H1 (cell line): ENCODE results near the gene ITGAE. TPM values are rescaled to one million over a fixed set of nuclear protein-coding genes. Genes with fewer than 3 reads are reported as not detected.

ENCODE experiments used
- CTCF ChIA-PET: fragments of 300-600 bp; sonication (Branson Sonifier 250); formaldehyde crosslinking; loops from one replicate; lab custom pipeline; 2021; ENCODE audit not compliant: partially characterized antibody; lab: Charles Lee
- POLR2A ChIA-PET: fragments of 300-600 bp; sonication (Branson Sonifier 250); formaldehyde crosslinking; loops from one replicate; lab custom pipeline; 2021; ENCODE audit warnings: inconsistent platforms; ENCODE audit not compliant: partially characterized antibody; lab: Charles Lee
- DNase-seq, 2 experiments: peaks; one replicate each; pipeline versions ENCODE4 v3.0.0 to v3.0.0-alpha.2; 2010 to 2022; ENCODE audit warnings: low spot score in 2 of 2, low read depth in 1 of 2, mixed read lengths in 1 of 2
- FAIRE-seq: peaks from 2 replicates; lab custom pipeline; 2011; peaks lifted over from hg19 to GRCh38; lab: Jason Lieb, UNC
- H2AFZ ChIP-seq: 2 replicates; pipeline ENCODE4 v1.8.1; 2012; ENCODE audit warnings: low read length, inconsistent platforms
- H2AK5ac ChIP-seq: 2 replicates; pipeline ENCODE4 v1.6.1; 2013; ENCODE audit warnings: low read depth, low read length
- H2BK120ac ChIP-seq: replicated peaks from 2 replicates; pipeline ENCODE3; 2013; ENCODE audit warnings: low read depth, low read length, inconsistent platforms
- H2BK12ac ChIP-seq: 2 replicates; pipeline ENCODE4 v1.6.1; 2013; ENCODE audit warnings: low read depth, low read length
- H2BK15ac ChIP-seq: 2 replicates; pipeline ENCODE4 v1.6.1; 2013; ENCODE audit warnings: low read length
- H2BK20ac ChIP-seq: 2 replicates; pipeline ENCODE4 v1.6.1; 2013; ENCODE audit warnings: low read length
- H2BK5ac ChIP-seq: 2 replicates; pipeline ENCODE4 v1.6.1; 2013; ENCODE audit warnings: low read depth, low read length
- H3K14ac ChIP-seq: 2 replicates; pipeline ENCODE4 v1.6.1; 2013; ENCODE audit warnings: inconsistent platforms; ENCODE audit not compliant: insufficient read length
- H3K18ac ChIP-seq: 2 replicates; pipeline ENCODE4 v1.6.1; 2013; ENCODE audit warnings: low read length; ENCODE audit errors: extremely low read depth
- H3K23ac ChIP-seq: 2 replicates; pipeline ENCODE4 v1.6.1; 2013; ENCODE audit warnings: inconsistent platforms; ENCODE audit not compliant: insufficient read length
- H3K23me2 ChIP-seq: 2 replicates; pipeline ENCODE4 v1.6.1; 2013; ENCODE audit warnings: low read depth, low read length
- H3K27ac ChIP-seq: 2 replicates; pipeline ENCODE4 v1.6.1; 2011; ENCODE audit warnings: low read depth, low read length, inconsistent platforms
- H3K27me3 ChIP-seq, 4 experiments: replicated peaks in 1 of 4; 1 replicate in 1 of 4; 2 replicates in 3 of 4; pipeline versions ENCODE4 v1.6.1 to v1.8.1; 2011 to 2013; ENCODE audit warnings: low read length in 3 of 4, mild to moderate bottlenecking in 3 of 4, inconsistent platforms in 2 of 4, mixed read lengths in 2 of 4, moderate library complexity in 1 of 4; ENCODE audit not compliant: control insufficient read depth in 3 of 4, insufficient read depth in 3 of 4; ENCODE audit errors: extremely low read depth in 1 of 4
- H3K36me3 ChIP-seq, 4 experiments: 2 replicates each; pipeline versions ENCODE4 v1.6.1 to v1.8.1; 2011 to 2013; ENCODE audit warnings: mild to moderate bottlenecking in 4 of 4, low read length in 3 of 4, moderate library complexity in 2 of 4, control low read depth in 1 of 4, inconsistent platforms in 1 of 4; ENCODE audit not compliant: insufficient read depth in 4 of 4, control insufficient read depth in 2 of 4
- H3K4ac ChIP-seq: replicated peaks from 2 replicates; pipeline ENCODE3; 2013; ENCODE audit warnings: low read length, low read depth, mixed read lengths, inconsistent platforms; ENCODE audit not compliant: insufficient read length
- H3K4me1 ChIP-seq, 4 experiments: replicated peaks in 1 of 4; 1 replicate in 1 of 4; 2 replicates in 3 of 4; pipeline versions ENCODE4 v1.6.1 to v1.8.1; 2011 to 2013; ENCODE audit warnings: low read length in 3 of 4, inconsistent platforms in 2 of 4, mixed read lengths in 1 of 4; ENCODE audit not compliant: insufficient read depth in 4 of 4, control insufficient read depth in 3 of 4
- H3K4me2 ChIP-seq, 2 experiments: 2 replicates each; pipeline versions ENCODE4 v1.6.1 to v1.8.1; 2011 to 2013; ENCODE audit warnings: low read depth in 2 of 2, low read length in 2 of 2, control low read depth in 1 of 2, inconsistent platforms in 1 of 2, mild to moderate bottlenecking in 1 of 2; ENCODE audit not compliant: insufficient read depth in 1 of 2
- H3K4me3 ChIP-seq, 4 experiments: fragments of 200-600, 300-600 bp in 1 of 4; sonication (generic), shearing (Covaris generic), sonication (Bioruptor Twin) in 1 of 4; 2 replicates each; pipeline versions ENCODE4 v1.5.1 to v1.8.1; 2011 to 2016; ENCODE audit warnings: low read length in 4 of 4, low read depth in 3 of 4, control low read depth in 2 of 4, inconsistent platforms in 2 of 4, mild to moderate bottlenecking in 2 of 4, mixed read lengths in 1 of 4, moderate library complexity in 1 of 4; ENCODE audit not compliant: insufficient read depth in 2 of 4; ENCODE audit errors: extremely low read depth in 1 of 4
- H3K56ac ChIP-seq: replicated peaks from 2 replicates; pipeline ENCODE3; 2013; ENCODE audit warnings: low read depth, mild to moderate bottlenecking, mixed read lengths, low read length, inconsistent platforms; ENCODE audit not compliant: insufficient read length
- H3K79me1 ChIP-seq: 2 replicates; pipeline ENCODE4 v1.6.1; 2013; ENCODE audit warnings: low read depth, low read length, control low read depth
- H3K79me2 ChIP-seq, 2 experiments: 2 replicates each; pipeline versions ENCODE4 v1.6.1 to v1.8.1; 2012 to 2013; ENCODE audit warnings: low read length in 2 of 2, mild to moderate bottlenecking in 2 of 2, inconsistent platforms in 1 of 2; ENCODE audit not compliant: insufficient read depth in 2 of 2, control insufficient read depth in 1 of 2
- H3K9ac ChIP-seq, 4 experiments: replicated peaks in 1 of 4; 1 replicate in 1 of 4; 2 replicates in 3 of 4; pipeline versions ENCODE4 v1.6.1 to v1.8.1; 2011 to 2013; ENCODE audit warnings: low read depth in 3 of 4, low read length in 3 of 4, control low read depth in 2 of 4, mild to moderate bottlenecking in 2 of 4, moderate library complexity in 2 of 4, inconsistent platforms in 1 of 4; ENCODE audit errors: extremely low read depth in 1 of 4
- H3K9me3 ChIP-seq, 2 experiments: 2 replicates each; pipeline versions ENCODE4 v1.6.1 to v1.8.1; 2012 to 2013; ENCODE audit warnings: mild to moderate bottlenecking in 2 of 2, moderate library complexity in 2 of 2, control low read depth in 1 of 2, inconsistent platforms in 1 of 2, low read depth in 1 of 2, low read length in 1 of 2, mixed read lengths in 1 of 2; ENCODE audit not compliant: insufficient read depth in 2 of 2
- H4K20me1 ChIP-seq, 2 experiments: replicated peaks in 1 of 2; 2 replicates each; pipeline versions ENCODE3 to v1.8.1; 2011 to 2013; ENCODE audit warnings: inconsistent platforms in 2 of 2, low read length in 2 of 2, mild to moderate bottlenecking in 1 of 2; ENCODE audit not compliant: insufficient read depth in 2 of 2, control insufficient read depth in 1 of 2
- H4K5ac ChIP-seq: 2 replicates; pipeline ENCODE4 v1.6.1; 2013; ENCODE audit warnings: low read length, low read depth, mixed read lengths, inconsistent platforms; ENCODE audit not compliant: insufficient read length
- H4K8ac ChIP-seq: 2 replicates; pipeline ENCODE4 v1.8.0; 2013; ENCODE audit warnings: mild to moderate bottlenecking, moderate library complexity, low read length, inconsistent platforms; ENCODE audit not compliant: insufficient read depth; ENCODE audit errors: extremely low read depth
- H4K91ac ChIP-seq: replicated peaks from 2 replicates; pipeline ENCODE3; 2013; ENCODE audit warnings: low read length, mixed read lengths, inconsistent platforms; ENCODE audit not compliant: insufficient read length
- BCL11A ChIP-seq, 2 experiments: IDR thresholded peaks; one replicate each; pipeline ENCODE4 v1.6.1; 2011; ENCODE audit warnings: low read depth in 2 of 2, low read length in 2 of 2, mild to moderate bottlenecking in 2 of 2
- BRCA1 ChIP-seq: IDR thresholded peaks from 2 replicates; pipeline ENCODE4 v1.6.1; 2012; ENCODE audit warnings: low read depth, low read length, improper control_type of control experiment
- CTBP2 ChIP-seq: IDR thresholded peaks from 2 replicates; pipeline ENCODE4 v1.7.0; 2011; ENCODE audit warnings: borderline replicate concordance, mild to moderate bottlenecking, moderate library complexity, mixed read lengths, low read length; ENCODE audit not compliant: insufficient read depth, insufficient read length
- EP300 ChIP-seq, 2 experiments: IDR thresholded peaks; 1 replicate in 1 of 2; 2 replicates in 1 of 2; pipeline ENCODE4 v1.6.1; 2011 to 2012; ENCODE audit warnings: low read depth in 2 of 2, low read length in 2 of 2, mild to moderate bottlenecking in 2 of 2, borderline replicate concordance in 1 of 2, inconsistent platforms in 1 of 2, moderate library complexity in 1 of 2
- GABPA ChIP-seq: IDR thresholded peaks from 2 replicates; pipeline ENCODE4 v1.6.1; 2011; ENCODE audit warnings: mild to moderate bottlenecking, low read length, moderate library complexity, borderline replicate concordance; ENCODE audit not compliant: insufficient read depth
- HDAC2 ChIP-seq, 2 experiments: fragments of 300-600 bp in 1 of 2; sonication (generic) in 1 of 2; IDR thresholded peaks; 2 replicates each; pipeline ENCODE4 v1.6.1; 2011 to 2012; ENCODE audit warnings: low read depth in 2 of 2, low read length in 2 of 2, mild to moderate bottlenecking in 2 of 2, moderate library complexity in 2 of 2, borderline replicate concordance in 1 of 2, inconsistent platforms in 1 of 2
- RAD21 ChIP-seq, 2 experiments: IDR thresholded peaks in 1 of 2; conservative IDR thresholded peaks in 1 of 2; 2 replicates each; pipeline ENCODE4 v1.6.1; 2011; ENCODE audit warnings: low read depth in 2 of 2, low read length in 2 of 2, improper control_type of control experiment in 1 of 2, inconsistent platforms in 1 of 2, mild to moderate bottlenecking in 1 of 2, moderate library complexity in 1 of 2
- RNF2 ChIP-seq: fragments of 200-900, 300-1000 bp; sonication (generic); IDR thresholded peaks from 2 replicates; pipeline ENCODE4 v1.7.1; 2016; ENCODE audit warnings: borderline replicate concordance, low read depth, mild to moderate bottlenecking, antibody characterized with exemption, low read length; ENCODE audit not compliant: poor library complexity, severe bottlenecking; ENCODE audit errors: missing control alignments
- SP4 ChIP-seq: IDR thresholded peaks from 2 replicates; pipeline ENCODE4 v1.6.1; 2012; ENCODE audit warnings: low read length, inconsistent platforms
- WGBS, 2 experiments: shearing (Covaris generic) in 1 of 2; methylation state at CpG; one replicate each; pipeline versions ENCODE4 v1.1.6 to v1.1.7; 2013 to 2015; ENCODE audit warnings: low lambda C conversion rate in 2 of 2, mixed read lengths in 2 of 2, inconsistent platforms in 1 of 2, low coverage in 1 of 2, missing lambda C conversion rate in 1 of 2; ENCODE audit not compliant: insufficient replicate concordance in 2 of 2, insufficient coverage in 1 of 2, insufficient read length in 1 of 2; ENCODE audit errors: extremely low coverage in 1 of 2, missing lambda C conversion rate in 1 of 2; 5-methylcytosine and 5-hydroxymethylcytosine counted together
- polyA plus RNA-seq, 7 experiments: library from polyadenylated mRNA; depleted of rRNA in 3 of 7; stranded (reverse) in 5 of 7; unstranded in 2 of 7; fragments of >200 nt in 5 of 7; fragments of 200-250 nt in 2 of 7; gene quantifications; 1 replicate in 5 of 7; 2 replicates in 1 of 7; 4 replicates in 1 of 7; pipeline versions ENCODE4 v1.2.1 to v1.2.3, GENCODE V29; 2011 to 2013; ENCODE audit warnings: missing spikeins in 2 of 7, mixed read lengths in 2 of 7
- total RNA-seq: library from RNA; stranded (reverse); fragmentation: NEBNext Ultra II Directional; extraction: Animal tissue kit (Norgen Biotek cat#: 25700); gene quantifications from 2 replicates; pipeline ENCODE4 v1.2.1, GENCODE V29; 2021
- TF ChIP-seq, protein P1 (sequence below): IDR thresholded peaks from 2 replicates; pipeline ENCODE4 v1.6.1; 2012; ENCODE audit warnings: low read length, inconsistent platforms

The ITGAE gene
- total and polyA plus RNA-seq, 2 of the 8 experiments (the other 6 are each of a cell fraction or from before 2014, with no cell fraction given), result 23.2 to 43.1 TPM

DNA sequence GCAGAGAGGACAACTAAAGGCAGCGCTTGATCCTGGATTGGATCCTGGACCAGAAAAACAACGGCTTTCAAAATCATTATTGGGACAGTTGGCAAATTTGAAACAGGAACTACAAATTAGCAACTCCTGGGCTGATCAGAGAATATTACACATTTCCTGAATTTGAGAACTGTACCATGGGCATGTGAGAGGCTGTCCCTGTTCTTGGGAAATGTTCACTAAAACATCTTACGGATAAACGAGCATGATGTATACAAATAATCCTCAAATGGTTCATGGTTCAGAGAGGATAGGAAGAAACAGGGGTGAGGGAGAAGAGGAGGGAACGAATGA is 2.3 kb upstream of the ITGAE start:
- Histone ChIP-seq H2AFZ (no peak overlapping the region), H2AK5ac (no peak overlapping the region), H2BK12ac (no peak overlapping the region), H3K9ac (no peak overlapping the region), H4K20me1 (peaks cover 0 to 4% of the 10 kb centered on the region in 2 experiments), H3K56ac (no peak overlapping the region), H2BK5ac (no peak overlapping the region), H3K23ac (no peak overlapping the region), H3K4ac (no peak overlapping the region), H2BK20ac (no peak overlapping the region), H3K79me2 (no peaks in the 10 kb centered on the region), H3K9me3 (no peaks in the 10 kb centered on the region), H2BK120ac (no peak overlapping the region), H3K4me3 (no peak overlapping the region), H2BK15ac (no peak overlapping the region), H3K4me2 (no peak overlapping the region), H4K5ac (no peak overlapping the region), H3K14ac (no peak overlapping the region), H3K4me1 (no peaks in the 10 kb centered on the region; a peak in 1 of 7 replicates), H3K18ac (no peak overlapping the region), H3K79me1 (no peaks in the 10 kb centered on the region), H4K8ac (no peak overlapping the region), H3K27me3 (no peaks in the 10 kb centered on the region), H3K27ac (no peak overlapping the region), H3K36me3 (peaks cover 0 to 16% (median 5%) of the 10 kb centered on the region in 4 experiments; a peak in 4 of 8 replicates), H3K23me2 (no peaks in the 10 kb centered on the region), H4K91ac (no peak overlapping the region)
- DNase-seq, result no peak
- CTCF ChIA-PET, result interaction anchor here (0.8 to 3.6 kb wide), 2 partner anchors 34 to 66 kb away, joined by 4 to 19 read pairs; no protein-coding TSS in a partner anchor
- no peak for FAIRE-seq
- POLR2A ChIA-PET, result interaction anchor here (0.6 kb wide), 1 partner anchor 102 kb away, joined by 4 read pairs; no protein-coding TSS in a partner anchor
- WGBS, 2 experiments, result 92% methylated on average over 5 of the region's 5 CpGs; no CpG with 5 or more reads in 1 of the 2 experiments
- TF ChIP-seq, protein P1, sequence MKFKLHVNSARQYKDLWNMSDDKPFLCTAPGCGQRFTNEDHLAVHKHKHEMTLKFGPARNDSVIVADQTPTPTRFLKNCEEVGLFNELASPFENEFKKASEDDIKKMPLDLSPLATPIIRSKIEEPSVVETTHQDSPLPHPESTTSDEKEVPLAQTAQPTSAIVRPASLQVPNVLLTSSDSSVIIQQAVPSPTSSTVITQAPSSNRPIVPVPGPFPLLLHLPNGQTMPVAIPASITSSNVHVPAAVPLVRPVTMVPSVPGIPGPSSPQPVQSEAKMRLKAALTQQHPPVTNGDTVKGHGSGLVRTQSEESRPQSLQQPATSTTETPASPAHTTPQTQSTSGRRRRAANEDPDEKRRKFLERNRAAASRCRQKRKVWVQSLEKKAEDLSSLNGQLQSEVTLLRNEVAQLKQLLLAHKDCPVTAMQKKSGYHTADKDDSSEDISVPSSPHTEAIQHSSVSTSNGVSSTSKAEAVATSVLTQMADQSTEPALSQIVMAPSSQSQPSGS, result no peak
- TF ChIP-seq RAD21 (IDR thresholded peaks at IDR 0.05 in 1 of 2, conservative IDR thresholded peaks at IDR 0.05 in 1 of 2; ENCODE audit: low read depth in 2 of 2, low read length in 2 of 2) (no peak), SP4 (no peak), BCL11A (IDR thresholded peaks at IDR 0.05; ENCODE audit: low read depth in 2 of 2, low read length in 2 of 2) (no peak), GABPA (no peak), BRCA1 (no peak), RNF2 (no peak), CTBP2 (no peak), HDAC2 (IDR thresholded peaks at IDR 0.05; ENCODE audit: borderline replicate concordance in 1 of 2, low read depth in 2 of 2, low read length in 2 of 2) (no peak), EP300 (IDR thresholded peaks at IDR 0.05; ENCODE audit: borderline replicate concordance in 1 of 2, low read depth in 2 of 2, low read length in 2 of 2) (no peak)
